Tibial nerve (tissue), 4 donors: ENCODE measurements around the gene CEP164. TPM values are rescaled to one million over a fixed set of nuclear protein-coding genes. Genes with fewer than 3 reads are reported as not detected.

ENCODE experiments used
- DNase-seq, 2 donors: peaks; one replicate each; pipeline ENCODE4 v3.0.0-alpha.2; 2019; ENCODE audit warnings: low spot score in 2 of 2
- H3K27ac ChIP-seq, 4 donors: fragments of 200-600 bp; sonication (generic) in 3 of 4; one replicate each; pipeline ENCODE4 v1.5.1; 2017 to 2019; ENCODE audit warnings: mild to moderate bottlenecking in 1 of 4
- H3K27me3 ChIP-seq, 2 donors: fragments of 200-600 bp; sonication (generic) in 1 of 2; one replicate each; pipeline versions ENCODE4 v1.5.1 to v1.6.0; 2017 to 2019
- H3K36me3 ChIP-seq, 3 donors: fragments of 200-600 bp; sonication (generic); one replicate each; pipeline ENCODE4 v1.5.1; 2018 to 2019
- H3K4me1 ChIP-seq, 4 donors: fragments of 200-600 bp; sonication (generic) in 3 of 4; one replicate each; pipeline ENCODE4 v1.5.1; 2017 to 2019
- H3K4me3 ChIP-seq, 4 donors: fragments of 200-600 bp; sonication (generic) in 3 of 4; one replicate each; pipeline ENCODE4 v1.5.1; 2017 to 2019; ENCODE audit warnings: mild to moderate bottlenecking in 1 of 4, moderate library complexity in 1 of 4
- H3K9me3 ChIP-seq, 4 donors: fragments of 200-600 bp; sonication (generic) in 3 of 4; one replicate each; pipeline ENCODE4 v1.5.1; 2017 to 2019
- EP300 ChIP-seq, 2 donors: sonication (generic); formaldehyde crosslinking; IDR thresholded peaks; one replicate each; pipeline ENCODE4 v1.6.1; 2017; ENCODE audit warnings: antibody characterized with exemption in 2 of 2, mild to moderate bottlenecking in 1 of 2
- POLR2A ChIP-seq, 2 donors: fragments of 450-650 bp; IDR thresholded peaks; one replicate each; pipeline ENCODE4 v1.6.1; 2017; ENCODE audit warnings: antibody characterized with exemption in 2 of 2, mild to moderate bottlenecking in 2 of 2, moderate library complexity in 2 of 2
- WGBS, 2 donors: methylation state at CpG; one replicate each; pipeline ENCODE4 v1.1.5; 2018; 5-methylcytosine and 5-hydroxymethylcytosine counted together
- total RNA-seq, 4 donors: library from RNA; depleted of rRNA; stranded (reverse); fragments of >200 nt; gene quantifications; one replicate each; pipeline ENCODE4 v1.1.0, GENCODE V29; 2016
- TF ChIP-seq, protein P1 (sequence below), 5 experiments: fragments of 200-600 bp in 3 of 5; fragments of 450-650 bp in 2 of 5; sonication (generic) in 3 of 5; IDR thresholded peaks; one replicate each; pipeline ENCODE4 v1.5.1; 2016 to 2019; ENCODE audit warnings: antibody characterized with exemption in 5 of 5, mild to moderate bottlenecking in 3 of 5, moderate library complexity in 2 of 5

Gene CEP164
- total RNA-seq, 4 donors from 2014 or later, result 23.9 to 53.4 (median 39.4) TPM

DNA sequence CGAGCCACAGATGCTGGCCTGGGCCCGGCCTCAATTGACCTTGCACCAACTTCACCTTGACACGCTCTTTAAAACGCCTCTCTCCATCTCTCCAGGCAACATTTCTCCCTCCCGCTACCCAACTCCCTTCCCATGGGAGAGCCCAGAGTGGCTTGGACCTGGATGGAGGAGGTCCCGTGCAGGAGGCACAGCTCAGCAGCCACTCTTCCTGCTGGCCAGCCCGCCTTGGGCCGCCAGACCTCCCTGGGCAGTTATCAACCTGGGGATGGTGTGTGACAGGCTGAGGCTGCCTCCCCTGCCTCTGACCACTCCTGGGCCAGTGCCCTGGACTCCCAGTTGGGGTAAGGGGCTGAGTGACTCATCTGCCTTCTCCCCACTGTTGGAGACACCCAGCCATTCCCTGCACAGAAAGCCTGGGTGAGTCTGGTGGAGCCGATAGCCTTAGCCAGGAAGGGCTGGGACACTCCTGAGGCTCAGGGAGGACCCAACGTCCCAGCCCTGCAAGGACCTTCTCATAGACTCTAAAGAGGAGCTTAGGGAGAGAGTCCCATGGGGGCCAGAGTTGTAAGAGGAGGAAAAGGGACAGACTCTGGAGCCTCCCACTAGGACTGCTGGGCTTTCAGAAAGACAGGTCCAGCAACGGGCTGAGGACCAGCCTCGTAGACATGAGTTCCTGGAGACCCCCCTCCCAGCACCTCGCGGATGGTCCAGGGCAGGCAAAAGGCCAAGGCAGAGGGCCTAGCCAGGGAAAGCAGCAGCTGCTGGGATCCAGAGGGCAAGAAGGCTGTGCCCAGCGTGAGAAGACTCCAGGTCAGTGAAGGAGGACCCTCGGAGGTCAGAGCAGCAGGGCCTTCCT lies 131.7 kb downstream of the CEP164 start:
- no peaks in the 10 kb centered on the region for H3K4me1 ChIP-seq
- H3K4me3 ChIP-seq, result no peak overlapping the region
- no peak overlapping the region for H3K27ac ChIP-seq
- TF ChIP-seq POLR2A (IDR thresholded peaks at IDR 0.05) (no peak), EP300 (IDR thresholded peaks at IDR 0.05) (no peak)
- TF ChIP-seq, protein P1, sequence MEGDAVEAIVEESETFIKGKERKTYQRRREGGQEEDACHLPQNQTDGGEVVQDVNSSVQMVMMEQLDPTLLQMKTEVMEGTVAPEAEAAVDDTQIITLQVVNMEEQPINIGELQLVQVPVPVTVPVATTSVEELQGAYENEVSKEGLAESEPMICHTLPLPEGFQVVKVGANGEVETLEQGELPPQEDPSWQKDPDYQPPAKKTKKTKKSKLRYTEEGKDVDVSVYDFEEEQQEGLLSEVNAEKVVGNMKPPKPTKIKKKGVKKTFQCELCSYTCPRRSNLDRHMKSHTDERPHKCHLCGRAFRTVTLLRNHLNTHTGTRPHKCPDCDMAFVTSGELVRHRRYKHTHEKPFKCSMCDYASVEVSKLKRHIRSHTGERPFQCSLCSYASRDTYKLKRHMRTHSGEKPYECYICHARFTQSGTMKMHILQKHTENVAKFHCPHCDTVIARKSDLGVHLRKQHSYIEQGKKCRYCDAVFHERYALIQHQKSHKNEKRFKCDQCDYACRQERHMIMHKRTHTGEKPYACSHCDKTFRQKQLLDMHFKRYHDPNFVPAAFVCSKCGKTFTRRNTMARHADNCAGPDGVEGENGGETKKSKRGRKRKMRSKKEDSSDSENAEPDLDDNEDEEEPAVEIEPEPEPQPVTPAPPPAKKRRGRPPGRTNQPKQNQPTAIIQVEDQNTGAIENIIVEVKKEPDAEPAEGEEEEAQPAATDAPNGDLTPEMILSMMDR (IDR thresholded peaks at IDR 0.05), result no peak
- no peaks in the 10 kb centered on the region for H3K36me3 ChIP-seq
- H3K27me3 ChIP-seq, result no peaks in the 10 kb centered on the region
- H3K9me3 ChIP-seq, result peaks cover 0 to 8% (median 0%) of the 10 kb centered on the region in 4 donors
- 77% methylated on average over 14 to 16 of the region's 16 CpGs for WGBS, 2 donors
- no peak for DNase-seq

DNA sequence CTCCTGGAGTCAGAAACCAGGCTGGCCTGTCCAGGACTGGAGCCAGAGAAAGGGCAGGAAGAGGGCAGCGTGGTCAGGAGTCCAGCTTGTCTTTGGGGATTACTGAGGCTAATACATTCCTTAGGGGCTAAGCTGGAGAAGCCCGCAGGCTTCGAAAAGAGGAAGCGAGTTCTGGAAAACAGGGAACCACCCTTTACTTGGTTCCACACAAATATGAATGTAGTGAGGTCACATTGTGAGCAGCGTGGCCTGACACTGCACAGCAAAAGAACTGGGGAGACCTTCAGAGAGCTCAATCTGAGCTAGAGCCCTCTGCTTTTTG lies 132.3 kb downstream of the CEP164 start:
- TF ChIP-seq, protein P1 (IDR thresholded peaks at IDR 0.05), result no peak
- TF ChIP-seq EP300 (IDR thresholded peaks at IDR 0.05), result no peak
- no peak for TF ChIP-seq POLR2A (IDR thresholded peaks at IDR 0.05)
- peaks cover 0 to 2% (median 0%) of the 10 kb centered on the region in 4 donors for H3K9me3 ChIP-seq
- 61 to 74% methylated on average over 5 of the region's 5 CpGs for WGBS, 2 donors
- H3K27ac ChIP-seq, result no peak overlapping the region
- no peaks in the 10 kb centered on the region for H3K4me1 ChIP-seq
- H3K36me3 ChIP-seq, result no peaks in the 10 kb centered on the region
- H3K4me3 ChIP-seq, result no peak overlapping the region
- no peak for DNase-seq
- H3K27me3 ChIP-seq, result no peaks in the 10 kb centered on the region

DNA sequence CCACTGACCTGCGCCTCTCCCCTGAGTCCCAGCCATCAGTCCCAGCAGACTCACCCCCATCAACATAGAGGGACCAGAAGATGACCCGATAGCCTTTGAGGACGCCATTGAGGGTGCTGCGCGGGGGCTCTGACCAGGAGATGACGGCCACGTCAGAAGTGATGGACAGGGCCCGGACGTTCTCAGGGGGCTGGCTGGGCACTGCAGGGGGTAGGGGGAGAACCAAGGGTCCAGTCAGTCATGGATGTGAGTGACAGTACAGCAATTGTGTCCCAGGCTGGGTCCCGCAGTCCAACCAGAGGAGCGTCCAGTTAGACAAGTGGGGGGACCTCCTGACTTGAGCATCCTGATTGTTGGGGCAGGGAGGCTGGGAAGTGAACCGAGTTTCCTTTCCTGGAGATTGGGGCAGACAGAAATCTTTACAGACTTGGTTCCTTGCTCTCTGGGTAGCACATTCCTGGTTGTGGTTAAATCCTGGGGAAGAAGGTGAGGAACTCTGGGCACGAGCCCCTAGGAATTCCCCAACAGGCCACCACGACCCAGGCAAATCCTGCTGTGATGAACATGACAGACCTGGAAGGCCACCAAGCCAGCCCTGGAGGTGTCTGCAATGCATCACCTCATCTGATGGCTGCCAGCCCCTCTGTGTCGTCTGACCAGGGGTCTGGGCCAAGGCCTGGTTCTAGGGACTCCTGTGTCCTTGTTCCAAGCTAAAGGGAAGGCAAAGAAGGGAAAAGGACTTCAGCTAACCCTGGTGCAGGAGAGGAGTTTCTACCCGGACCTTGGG lies 133.9 kb downstream of the CEP164 start:
- Histone ChIP-seq H3K9me3 (no peaks in the 10 kb centered on the region), H3K4me3 (no peak overlapping the region), H3K4me1 (no peaks in the 10 kb centered on the region), H3K36me3 (no peaks in the 10 kb centered on the region), H3K27me3 (no peaks in the 10 kb centered on the region), H3K27ac (no peak overlapping the region)
- 85 to 89% methylated on average over 16 of the region's 16 CpGs for WGBS, 2 donors
- DNase-seq, result no peak
- TF ChIP-seq, protein P1 (IDR thresholded peaks at IDR 0.05), result no peak
- TF ChIP-seq POLR2A (IDR thresholded peaks at IDR 0.05) (no peak), EP300 (IDR thresholded peaks at IDR 0.05) (no peak)

DNA sequence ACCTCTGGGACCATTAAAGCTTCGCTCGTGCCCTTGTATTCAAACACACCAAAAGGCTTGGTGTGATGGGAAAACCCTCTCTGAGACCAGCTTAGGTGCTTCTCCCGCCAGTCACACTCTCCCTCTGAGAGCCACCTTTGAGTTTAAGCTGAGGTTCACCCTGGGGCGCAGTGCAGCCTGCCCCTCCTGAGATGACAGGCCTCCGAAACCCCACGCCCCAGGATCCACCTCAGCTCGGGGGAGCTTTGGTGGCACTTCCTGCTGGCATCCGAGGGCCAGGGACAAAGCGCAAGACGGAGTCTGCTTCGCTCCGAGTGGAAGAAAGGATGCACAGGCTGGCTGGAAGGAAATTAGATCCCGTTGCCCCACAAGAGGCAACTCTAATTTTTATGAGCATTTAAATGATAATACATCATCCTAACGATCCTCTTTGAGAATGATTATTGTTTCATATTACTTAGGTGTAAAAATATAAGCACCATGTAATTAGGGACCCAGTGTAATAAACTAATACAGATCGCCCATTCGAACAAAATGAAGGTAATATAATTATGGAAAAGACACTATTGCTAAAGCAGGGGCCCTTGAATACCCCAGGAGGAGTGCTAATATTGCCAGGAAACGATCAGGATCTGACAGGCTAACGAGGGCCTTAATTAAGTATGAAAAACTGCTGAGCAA lies 134.7 kb downstream of the CEP164 start:
- H3K36me3 ChIP-seq, result no peaks in the 10 kb centered on the region
- TF ChIP-seq, protein P1 (IDR thresholded peaks at IDR 0.05), result no peak
- TF ChIP-seq EP300 (IDR thresholded peaks at IDR 0.05) (no peak), POLR2A (IDR thresholded peaks at IDR 0.05) (no peak)
- no peak for DNase-seq

More for the DNA sequence above, 134.7 kb downstream of the CEP164 start:
- 79 to 81% methylated on average over 18 of the region's 18 CpGs for WGBS, 2 donors
- Histone ChIP-seq H3K4me3 (no peak overlapping the region), H3K4me1 (no peaks in the 10 kb centered on the region), H3K27me3 (no peaks in the 10 kb centered on the region), H3K9me3 (no peaks in the 10 kb centered on the region), H3K27ac (no peak overlapping the region)
